ENCODE data around the gene FUT7.

DNA sequence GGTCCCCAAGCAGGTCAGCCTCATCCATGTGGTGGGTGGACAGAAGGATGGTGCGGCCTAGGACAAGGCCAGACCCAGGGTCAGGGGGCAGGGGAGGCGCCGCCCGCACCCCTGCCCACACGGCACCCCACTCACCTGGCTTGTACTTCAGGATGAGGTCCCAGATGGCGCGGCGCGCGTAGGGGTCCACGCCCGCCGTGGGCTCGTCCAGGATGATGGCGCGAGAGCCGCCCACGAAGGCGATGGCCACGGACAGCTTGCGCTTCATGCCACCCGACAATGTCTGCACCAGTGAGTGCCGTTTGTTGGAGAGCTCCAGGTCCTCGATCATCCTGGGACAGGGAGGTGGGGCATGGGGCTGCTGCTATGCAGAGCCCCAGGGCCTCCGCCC, 16.4 kb downstream of the FUT7 start:
- TF ChIP-seq POLR2A (IDR thresholded peaks at IDR 0.05; ENCODE audit: control extremely low read depth in 1 of 2, low read depth in 2 of 2, low read length in 2 of 2) = no peak
- no peak for TF ChIP-seq TAF1 (IDR thresholded peaks at IDR 0.05; ENCODE audit: low read depth, low read length)
- TF ChIP-seq, protein P1, sequence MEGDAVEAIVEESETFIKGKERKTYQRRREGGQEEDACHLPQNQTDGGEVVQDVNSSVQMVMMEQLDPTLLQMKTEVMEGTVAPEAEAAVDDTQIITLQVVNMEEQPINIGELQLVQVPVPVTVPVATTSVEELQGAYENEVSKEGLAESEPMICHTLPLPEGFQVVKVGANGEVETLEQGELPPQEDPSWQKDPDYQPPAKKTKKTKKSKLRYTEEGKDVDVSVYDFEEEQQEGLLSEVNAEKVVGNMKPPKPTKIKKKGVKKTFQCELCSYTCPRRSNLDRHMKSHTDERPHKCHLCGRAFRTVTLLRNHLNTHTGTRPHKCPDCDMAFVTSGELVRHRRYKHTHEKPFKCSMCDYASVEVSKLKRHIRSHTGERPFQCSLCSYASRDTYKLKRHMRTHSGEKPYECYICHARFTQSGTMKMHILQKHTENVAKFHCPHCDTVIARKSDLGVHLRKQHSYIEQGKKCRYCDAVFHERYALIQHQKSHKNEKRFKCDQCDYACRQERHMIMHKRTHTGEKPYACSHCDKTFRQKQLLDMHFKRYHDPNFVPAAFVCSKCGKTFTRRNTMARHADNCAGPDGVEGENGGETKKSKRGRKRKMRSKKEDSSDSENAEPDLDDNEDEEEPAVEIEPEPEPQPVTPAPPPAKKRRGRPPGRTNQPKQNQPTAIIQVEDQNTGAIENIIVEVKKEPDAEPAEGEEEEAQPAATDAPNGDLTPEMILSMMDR (IDR thresholded peaks at IDR 0.05; ENCODE audit: control extremely low read depth in 1 of 3, insufficient read depth in 1 of 3, low read depth in 1 of 3, low read length in 3 of 3) = no peak
- TF ChIP-seq, protein P2, sequence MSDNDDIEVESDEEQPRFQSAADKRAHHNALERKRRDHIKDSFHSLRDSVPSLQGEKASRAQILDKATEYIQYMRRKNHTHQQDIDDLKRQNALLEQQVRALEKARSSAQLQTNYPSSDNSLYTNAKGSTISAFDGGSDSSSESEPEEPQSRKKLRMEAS (IDR thresholded peaks at IDR 0.05) = no peak
- TF ChIP-seq POU5F1 (IDR thresholded peaks at IDR 0.05; ENCODE audit: low read depth, low read length) = no peak
- TF ChIP-seq CREB1 (IDR thresholded peaks at IDR 0.05) = no peak
- TF ChIP-seq SIRT6 (IDR thresholded peaks at IDR 0.05; ENCODE audit: low read length) = no peak
- TF ChIP-seq, protein P3, sequence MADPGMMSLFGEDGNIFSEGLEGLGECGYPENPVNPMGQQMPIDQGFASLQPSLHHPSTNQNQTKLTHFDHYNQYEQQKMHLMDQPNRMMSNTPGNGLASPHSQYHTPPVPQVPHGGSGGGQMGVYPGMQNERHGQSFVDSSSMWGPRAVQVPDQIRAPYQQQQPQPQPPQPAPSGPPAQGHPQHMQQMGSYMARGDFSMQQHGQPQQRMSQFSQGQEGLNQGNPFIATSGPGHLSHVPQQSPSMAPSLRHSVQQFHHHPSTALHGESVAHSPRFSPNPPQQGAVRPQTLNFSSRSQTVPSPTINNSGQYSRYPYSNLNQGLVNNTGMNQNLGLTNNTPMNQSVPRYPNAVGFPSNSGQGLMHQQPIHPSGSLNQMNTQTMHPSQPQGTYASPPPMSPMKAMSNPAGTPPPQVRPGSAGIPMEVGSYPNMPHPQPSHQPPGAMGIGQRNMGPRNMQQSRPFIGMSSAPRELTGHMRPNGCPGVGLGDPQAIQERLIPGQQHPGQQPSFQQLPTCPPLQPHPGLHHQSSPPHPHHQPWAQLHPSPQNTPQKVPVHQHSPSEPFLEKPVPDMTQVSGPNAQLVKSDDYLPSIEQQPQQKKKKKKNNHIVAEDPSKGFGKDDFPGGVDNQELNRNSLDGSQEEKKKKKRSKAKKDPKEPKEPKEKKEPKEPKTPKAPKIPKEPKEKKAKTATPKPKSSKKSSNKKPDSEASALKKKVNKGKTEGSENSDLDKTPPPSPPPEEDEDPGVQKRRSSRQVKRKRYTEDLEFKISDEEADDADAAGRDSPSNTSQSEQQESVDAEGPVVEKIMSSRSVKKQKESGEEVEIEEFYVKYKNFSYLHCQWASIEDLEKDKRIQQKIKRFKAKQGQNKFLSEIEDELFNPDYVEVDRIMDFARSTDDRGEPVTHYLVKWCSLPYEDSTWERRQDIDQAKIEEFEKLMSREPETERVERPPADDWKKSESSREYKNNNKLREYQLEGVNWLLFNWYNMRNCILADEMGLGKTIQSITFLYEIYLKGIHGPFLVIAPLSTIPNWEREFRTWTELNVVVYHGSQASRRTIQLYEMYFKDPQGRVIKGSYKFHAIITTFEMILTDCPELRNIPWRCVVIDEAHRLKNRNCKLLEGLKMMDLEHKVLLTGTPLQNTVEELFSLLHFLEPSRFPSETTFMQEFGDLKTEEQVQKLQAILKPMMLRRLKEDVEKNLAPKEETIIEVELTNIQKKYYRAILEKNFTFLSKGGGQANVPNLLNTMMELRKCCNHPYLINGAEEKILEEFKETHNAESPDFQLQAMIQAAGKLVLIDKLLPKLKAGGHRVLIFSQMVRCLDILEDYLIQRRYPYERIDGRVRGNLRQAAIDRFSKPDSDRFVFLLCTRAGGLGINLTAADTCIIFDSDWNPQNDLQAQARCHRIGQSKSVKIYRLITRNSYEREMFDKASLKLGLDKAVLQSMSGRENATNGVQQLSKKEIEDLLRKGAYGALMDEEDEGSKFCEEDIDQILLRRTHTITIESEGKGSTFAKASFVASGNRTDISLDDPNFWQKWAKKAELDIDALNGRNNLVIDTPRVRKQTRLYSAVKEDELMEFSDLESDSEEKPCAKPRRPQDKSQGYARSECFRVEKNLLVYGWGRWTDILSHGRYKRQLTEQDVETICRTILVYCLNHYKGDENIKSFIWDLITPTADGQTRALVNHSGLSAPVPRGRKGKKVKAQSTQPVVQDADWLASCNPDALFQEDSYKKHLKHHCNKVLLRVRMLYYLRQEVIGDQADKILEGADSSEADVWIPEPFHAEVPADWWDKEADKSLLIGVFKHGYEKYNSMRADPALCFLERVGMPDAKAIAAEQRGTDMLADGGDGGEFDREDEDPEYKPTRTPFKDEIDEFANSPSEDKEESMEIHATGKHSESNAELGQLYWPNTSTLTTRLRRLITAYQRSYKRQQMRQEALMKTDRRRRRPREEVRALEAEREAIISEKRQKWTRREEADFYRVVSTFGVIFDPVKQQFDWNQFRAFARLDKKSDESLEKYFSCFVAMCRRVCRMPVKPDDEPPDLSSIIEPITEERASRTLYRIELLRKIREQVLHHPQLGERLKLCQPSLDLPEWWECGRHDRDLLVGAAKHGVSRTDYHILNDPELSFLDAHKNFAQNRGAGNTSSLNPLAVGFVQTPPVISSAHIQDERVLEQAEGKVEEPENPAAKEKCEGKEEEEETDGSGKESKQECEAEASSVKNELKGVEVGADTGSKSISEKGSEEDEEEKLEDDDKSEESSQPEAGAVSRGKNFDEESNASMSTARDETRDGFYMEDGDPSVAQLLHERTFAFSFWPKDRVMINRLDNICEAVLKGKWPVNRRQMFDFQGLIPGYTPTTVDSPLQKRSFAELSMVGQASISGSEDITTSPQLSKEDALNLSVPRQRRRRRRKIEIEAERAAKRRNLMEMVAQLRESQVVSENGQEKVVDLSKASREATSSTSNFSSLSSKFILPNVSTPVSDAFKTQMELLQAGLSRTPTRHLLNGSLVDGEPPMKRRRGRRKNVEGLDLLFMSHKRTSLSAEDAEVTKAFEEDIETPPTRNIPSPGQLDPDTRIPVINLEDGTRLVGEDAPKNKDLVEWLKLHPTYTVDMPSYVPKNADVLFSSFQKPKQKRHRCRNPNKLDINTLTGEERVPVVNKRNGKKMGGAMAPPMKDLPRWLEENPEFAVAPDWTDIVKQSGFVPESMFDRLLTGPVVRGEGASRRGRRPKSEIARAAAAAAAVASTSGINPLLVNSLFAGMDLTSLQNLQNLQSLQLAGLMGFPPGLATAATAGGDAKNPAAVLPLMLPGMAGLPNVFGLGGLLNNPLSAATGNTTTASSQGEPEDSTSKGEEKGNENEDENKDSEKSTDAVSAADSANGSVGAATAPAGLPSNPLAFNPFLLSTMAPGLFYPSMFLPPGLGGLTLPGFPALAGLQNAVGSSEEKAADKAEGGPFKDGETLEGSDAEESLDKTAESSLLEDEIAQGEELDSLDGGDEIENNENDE (IDR thresholded peaks at IDR 0.05; ENCODE audit: insufficient replicate concordance, low read length) = no peak
